GM19372 (cell line): ENCODE measurements around the gene RAB5A.
A peak's percentile ranks its signal among the peaks of the same experiment; 100 is the strongest.
"Not testable (repeated sequence)": the region's sequence is repeated elsewhere in the genome, so short reads cannot be mapped to it uniquely, and the experiment has no call there.

ENCODE experiments used
- ATAC-seq: cut with Tn5 transposase; IDR thresholded peaks from one replicate; pipeline ENCODE4 v1.9.1; 2021; ENCODE audit warnings: mild to moderate bottlenecking, low read depth, moderate library complexity; ENCODE audit not compliant: unreplicated experiment

The RAB5A gene

DNA sequence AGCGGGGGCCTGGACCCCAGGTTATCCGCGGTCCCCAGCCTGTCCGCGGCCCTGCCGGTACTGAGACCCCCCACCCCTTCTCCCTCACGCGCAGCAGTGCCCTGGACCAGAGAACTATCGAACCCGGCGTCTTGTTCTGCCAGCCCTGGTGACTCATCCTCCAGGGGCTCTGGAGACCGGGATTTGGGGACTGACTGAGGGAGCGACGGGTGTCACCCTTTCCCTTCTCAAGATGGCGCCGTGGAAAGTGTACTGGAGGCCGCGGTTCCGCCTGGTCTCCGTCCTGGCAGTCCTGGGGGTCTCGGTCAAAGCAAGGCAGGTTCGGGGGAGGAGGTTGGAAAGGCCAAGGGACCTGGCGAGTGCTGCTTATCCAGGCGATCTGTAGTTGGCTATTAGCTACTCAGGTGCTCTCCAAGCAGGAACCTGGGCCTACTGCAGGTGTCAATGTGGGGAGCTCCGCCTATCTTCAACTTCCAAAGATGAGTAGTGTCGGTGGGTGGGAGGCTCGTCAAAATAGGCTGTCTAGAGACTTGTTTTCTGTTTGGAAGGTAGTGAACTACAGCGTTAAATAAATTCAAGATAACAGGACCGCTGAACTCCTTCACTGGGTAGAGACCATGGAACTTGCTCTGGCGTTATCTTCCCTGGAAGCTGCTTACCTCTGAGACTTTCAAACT, 790 bp downstream of the RAB5A start:
- ATAC-seq, result peak; percentile 7

DNA sequence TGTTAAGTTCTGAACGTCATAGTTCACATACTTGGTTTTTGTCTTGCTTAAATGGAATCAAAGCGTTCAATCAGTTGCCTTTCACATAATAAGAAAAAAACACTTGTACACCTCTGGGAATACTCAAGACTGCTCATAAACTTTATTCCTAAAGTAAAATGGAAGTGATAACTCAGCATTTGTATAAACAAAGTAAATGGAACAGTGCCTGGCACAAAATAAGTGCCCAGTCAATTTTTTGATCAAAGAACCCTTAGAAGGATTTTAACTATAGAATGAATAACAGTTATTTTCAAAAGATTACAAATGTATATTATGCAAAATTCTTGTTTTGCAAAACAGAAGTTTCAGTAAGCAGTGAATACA, 1.3 kb downstream of the RAB5A start:
- ATAC-seq, result no peak

DNA sequence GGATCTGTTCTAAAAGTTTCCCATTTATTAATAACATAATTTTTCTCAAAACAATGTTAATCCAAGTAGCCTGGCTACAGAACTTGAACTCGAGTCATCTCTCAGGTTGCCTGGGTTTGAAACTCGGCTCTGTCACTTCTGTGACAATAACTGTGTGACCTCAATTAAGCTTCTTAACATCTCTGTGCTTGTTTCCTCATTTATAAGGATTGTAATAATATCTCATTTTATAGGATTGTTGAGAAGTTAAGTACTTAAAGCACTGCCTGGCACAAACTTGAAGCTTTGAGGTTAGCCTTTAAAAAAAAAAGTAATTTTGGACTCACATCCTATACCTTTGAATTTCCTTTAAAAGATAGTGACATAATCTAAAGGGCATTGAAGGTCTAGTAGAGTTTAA, 3.4 kb downstream of the RAB5A start:
- ATAC-seq, result no peak

GRCh38 chr3:19954676-19955075, 7.8 kb downstream of the RAB5A start:
- ATAC-seq, result no peak

- ATAC-seq, result not testable (repeated sequence)
These were observed 10.5 kb downstream of the RAB5A start for GRCh38 chr3:19957354-19957753.

DNA sequence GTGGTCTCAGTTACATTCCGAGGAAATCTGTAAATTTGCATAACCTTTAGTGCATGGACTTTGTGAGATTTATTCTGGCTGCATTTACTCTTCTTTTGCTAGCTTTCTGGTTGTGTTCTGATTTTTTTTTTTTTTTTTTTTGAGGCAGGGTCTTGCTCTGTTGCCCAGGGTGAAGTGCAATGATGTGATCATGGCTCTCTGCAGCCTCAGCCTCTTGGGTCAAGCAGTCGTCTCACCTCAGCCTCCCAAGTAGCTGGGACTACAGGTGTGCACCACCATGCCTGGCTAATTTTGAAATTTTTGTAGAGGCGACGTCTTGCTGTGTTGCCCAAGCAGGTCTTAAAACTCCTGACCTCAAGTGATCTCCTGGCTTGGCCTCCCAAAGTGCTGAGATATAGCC, 12.6 kb downstream of the RAB5A start:
- ATAC-seq, result no peak

GRCh38 chr3:19960696-19961095, 13.8 kb downstream of the RAB5A start:
- ATAC-seq, result no peak

DNA sequence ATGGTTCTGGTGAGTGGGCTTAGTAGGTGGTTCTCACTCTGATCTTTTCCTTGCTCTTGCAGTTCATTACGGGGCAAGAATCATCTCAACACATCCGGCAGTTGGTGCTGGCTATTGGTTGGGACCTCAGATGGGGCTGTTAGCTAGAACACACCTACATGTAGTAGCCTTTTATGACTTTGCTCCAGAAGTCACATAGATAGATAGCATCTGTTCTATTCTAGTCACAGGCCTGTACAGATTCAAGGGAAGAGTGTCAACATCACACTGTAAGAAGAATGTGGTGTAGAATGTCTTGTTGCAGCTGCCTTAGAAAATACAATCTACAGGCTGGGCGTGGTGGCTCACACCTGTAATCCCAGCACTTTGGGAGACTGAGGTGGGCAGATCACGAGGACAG, 15.1 kb downstream of the RAB5A start:
- no peak for ATAC-seq

- ATAC-seq, result no peak
These were observed 20.3 kb downstream of the RAB5A start for GRCh38 chr3:19967208-19967607.

DNA sequence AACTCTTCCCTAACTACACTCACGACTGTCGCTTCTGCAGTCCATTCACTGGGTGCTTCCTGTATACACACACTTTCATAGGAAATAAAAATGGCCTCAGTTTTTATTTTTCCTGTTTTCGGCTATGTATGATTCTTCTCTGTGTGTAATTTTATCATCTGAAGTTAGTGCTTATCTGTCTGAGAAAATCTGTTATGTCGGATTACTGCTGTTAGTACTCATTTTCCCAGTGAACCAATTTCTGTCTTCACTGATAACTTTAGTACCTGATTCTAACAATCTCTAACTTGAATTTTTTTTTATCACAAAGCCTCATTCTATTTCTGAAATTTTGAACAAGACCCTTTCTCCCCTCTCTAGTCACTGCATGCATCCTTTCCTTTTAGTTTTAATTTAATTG, 20.9 kb downstream of the RAB5A start:
- ATAC-seq, result no peak

GRCh38 chr3:19970327-19970726, 23.4 kb downstream of the RAB5A start:
- ATAC-seq, result no peak

GRCh38 chr3:19972054-19972453, 25.2 kb downstream of the RAB5A start:
- no peak for ATAC-seq

GRCh38 chr3:19988904-19989303, 42.0 kb downstream of the RAB5A start:
- not testable (repeated sequence) for ATAC-seq

DNA sequence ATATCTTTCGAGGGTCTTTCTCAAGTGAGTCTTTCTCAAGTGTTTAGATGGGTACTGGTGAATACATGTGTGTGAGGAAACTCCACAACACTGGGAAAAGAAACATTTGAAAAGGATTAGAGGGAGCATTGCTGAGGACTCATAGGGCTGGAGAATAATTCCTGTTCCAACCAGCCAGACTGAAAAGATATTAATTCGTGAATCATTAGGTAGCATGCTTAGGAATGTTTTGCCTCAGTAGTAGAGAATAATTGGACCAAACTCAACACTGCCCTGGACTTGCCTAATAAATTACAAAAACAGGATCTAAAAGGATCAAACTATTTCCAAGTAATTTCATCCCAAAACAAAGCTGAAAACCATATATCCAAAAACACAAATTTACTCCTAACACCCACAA, 47.9 kb downstream of the RAB5A start:
- no peak for ATAC-seq

DNA sequence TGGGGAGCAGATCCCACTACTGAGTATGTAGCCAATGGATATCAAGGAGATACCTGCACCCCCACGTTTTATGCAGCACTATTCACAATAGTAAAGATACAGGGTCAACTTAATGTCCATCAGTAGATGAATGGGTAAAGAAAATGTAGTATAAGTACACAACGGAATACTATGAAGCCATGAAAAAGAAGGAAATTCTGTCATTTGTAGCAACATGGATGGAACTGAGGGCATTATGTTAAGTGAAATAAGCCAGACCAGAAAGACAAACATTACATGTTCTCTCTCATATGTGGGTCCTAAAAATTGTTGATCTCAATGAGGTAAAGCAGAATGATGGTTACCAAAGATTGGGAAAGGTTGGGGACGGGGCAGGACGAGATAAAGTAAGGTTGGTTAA, 50.6 kb downstream of the RAB5A start:
- no peak for ATAC-seq

DNA sequence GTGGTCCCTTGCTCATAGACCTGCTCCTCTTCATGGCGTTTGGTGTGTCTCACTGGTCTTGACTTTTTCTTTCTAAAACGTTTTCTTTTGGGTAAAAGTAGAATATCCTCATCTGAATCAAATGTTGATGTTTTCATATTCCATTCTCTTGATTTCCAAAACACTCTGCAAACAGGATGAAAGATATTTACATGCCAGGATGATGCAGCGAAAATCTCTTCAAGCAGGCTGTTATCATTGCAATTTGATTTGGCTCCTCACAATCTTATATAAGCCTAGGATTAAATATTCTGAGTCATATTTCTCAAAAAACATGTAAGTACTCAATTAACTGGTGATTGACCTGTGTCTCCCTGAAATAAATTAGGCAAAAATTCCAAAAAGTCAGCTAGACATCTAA, 55.0 kb downstream of the RAB5A start:
- ATAC-seq, result no peak

DNA sequence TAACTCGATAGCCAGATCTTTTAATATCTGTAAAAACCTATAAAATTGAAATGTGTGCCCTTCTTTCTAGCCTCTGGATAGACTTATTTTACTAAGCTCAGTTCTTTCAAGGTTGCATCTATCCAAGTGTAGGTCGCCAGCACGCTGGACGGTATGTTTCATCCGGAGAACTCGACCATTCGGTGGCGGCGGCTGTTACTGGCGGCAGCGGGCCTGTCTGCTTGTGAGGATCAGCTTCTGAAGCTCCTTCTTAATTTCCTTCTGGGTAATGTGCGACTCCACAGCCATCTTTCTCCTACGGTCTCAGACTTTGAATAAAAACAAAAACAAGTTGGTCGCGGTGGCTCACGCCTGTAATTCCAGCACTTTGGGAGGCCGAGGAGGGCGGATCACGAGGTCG, 61.1 kb downstream of the RAB5A start:
- no peak for ATAC-seq

DNA sequence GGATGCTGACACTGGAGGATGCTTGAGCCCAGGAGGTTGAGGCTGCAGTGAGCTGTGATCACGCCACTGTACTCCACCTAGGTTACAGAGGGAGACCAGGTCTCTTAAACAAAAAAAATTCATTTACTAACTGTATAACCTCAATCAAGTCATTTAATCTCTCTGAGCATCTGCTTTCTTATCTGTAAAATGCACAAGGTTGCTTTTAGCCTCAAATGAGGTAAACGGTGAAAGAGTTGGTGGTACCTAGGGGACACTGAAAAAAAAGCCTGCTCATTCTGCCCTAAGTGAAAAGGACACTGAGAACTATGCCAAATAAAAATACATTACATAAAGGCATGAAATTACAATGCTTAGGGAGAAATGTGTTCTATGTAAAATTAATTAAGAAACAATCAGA, 61.7 kb downstream of the RAB5A start:
- ATAC-seq, result no peak

DNA sequence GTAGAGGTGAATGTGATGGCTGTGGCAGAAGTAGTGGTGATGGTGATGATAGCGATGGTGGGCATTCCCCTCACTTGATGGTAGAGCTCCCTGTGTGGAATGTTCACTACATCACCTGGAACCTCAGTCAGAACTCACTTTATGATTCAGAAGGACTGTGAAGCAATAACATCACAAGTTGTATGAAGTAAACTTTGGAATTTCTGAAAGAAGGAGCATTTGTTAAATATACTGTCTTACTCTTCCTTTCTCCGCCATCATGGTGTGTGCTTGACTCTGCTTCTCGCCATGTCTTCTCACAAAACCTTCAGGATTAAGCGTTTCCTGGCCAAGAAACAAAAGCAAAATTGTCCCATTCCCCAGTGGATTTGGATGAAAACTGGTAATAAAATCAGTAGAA, 65.3 kb downstream of the RAB5A start, which contains the start of gene PP2D1:
Gene PP2D1, minus strand, starts transcription at position 101 of the 400 bp plus-strand sequence. CDS start 192 bp downstream, outside the sequence.
- ATAC-seq, result no peak

DNA sequence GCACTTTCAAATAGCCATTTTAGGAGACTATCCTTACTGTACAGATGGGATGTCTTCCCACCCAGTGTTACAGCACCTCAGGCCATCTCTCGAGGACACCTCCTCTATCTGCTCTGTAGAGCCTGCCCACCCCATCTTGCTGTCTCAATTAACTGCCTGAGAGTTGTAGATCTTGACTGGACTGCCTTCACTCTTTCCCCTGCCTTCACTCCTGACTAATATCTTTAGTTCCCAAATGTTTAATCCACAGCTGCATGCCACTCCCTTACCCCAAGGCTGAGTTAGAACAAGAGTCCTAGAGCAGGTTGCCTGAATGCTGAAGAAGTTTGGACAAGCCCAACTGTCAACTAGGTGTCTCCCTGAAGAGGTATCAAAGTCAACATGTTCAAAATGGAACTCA, 66.5 kb downstream of the RAB5A start:
- no peak for ATAC-seq

DNA sequence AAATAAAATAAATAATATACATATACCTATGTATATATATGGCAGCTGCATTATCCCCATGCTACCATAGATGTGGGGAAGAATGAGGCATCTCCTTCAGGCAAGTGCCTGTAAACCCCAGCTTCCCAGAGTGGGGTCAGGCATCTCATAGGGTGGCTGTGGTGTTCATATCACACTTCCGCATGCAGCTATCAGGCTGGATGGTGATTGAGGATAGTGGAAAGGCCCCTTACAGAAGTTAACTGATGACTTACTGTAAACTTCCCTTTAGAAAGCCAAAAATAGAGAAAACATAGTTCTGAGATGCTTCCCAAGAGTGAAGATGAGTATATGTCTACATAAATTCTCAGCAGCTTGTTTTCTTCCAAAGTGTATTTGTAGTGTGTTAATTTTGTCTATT, 68.6 kb downstream of the RAB5A start:
- no peak for ATAC-seq

DNA sequence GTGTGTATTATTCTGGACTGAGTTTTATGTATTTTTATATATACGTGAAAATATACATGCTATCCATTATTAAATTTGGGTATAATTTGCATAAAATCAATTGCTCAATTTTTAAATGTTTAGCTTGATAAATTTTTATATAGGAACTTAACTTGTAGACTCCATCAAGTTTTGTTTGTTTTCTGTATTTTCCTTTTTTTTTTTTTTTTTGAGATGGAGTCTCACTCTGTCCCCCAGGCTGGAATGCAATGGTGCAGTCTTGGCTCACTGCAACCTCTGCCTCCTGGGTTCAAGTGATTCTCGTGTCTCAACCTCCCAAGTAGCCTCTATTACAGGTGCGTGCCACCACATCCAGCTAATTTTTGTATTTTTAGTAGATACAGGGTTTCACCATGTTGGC, 69.2 kb downstream of the RAB5A start:
- not testable (repeated sequence) for ATAC-seq
